ENCODE measurements around the gene MYBPC2.
A peak's percentile ranks its signal among the peaks of the same experiment; 100 is the strongest.

Gene MYBPC2

GRCh38 chr19:50410109-50410508 is 22.6 kb upstream of the MYBPC2 start:
- no peak for DNase-seq (ENCODE audit: low spot score)

GRCh38 chr19:50412419-50412818 is 20.3 kb upstream of the MYBPC2 start:
- no peak for DNase-seq (ENCODE audit: low spot score)

GRCh38 chr19:50413096-50413495 is 19.6 kb upstream of the MYBPC2 start:
- DNase-seq (ENCODE audit: low spot score), result no peak

- no peak for DNase-seq (ENCODE audit: low spot score)
Measured at GRCh38 chr19:50413531-50413930, 19.2 kb upstream of the MYBPC2 start.

- peak; percentile 78 for DNase-seq (ENCODE audit: low spot score)
Measured at GRCh38 chr19:50414864-50415660, 17.6 kb upstream of the MYBPC2 start.

GRCh38 chr19:50415661-50416033 is 17.0 kb upstream of the MYBPC2 start:
- no peak for DNase-seq (ENCODE audit: low spot score)

GRCh38 chr19:50416034-50416977 is 16.4 kb upstream of the MYBPC2 start:
- DNase-seq (ENCODE audit: low spot score), result no peak

- no peak for DNase-seq (ENCODE audit: low spot score)
Measured at GRCh38 chr19:50417111-50418081, 15.3 kb upstream of the MYBPC2 start.

- no peak for DNase-seq (ENCODE audit: low spot score)
Measured at GRCh38 chr19:50418176-50419021, 14.3 kb upstream of the MYBPC2 start, which contains the start of gene SPIB. Gene SPIB, plus strand, starts transcription at chr19:50418938. Its CDS starts 25 bp downstream, at chr19:50418963.

- no peak for DNase-seq (ENCODE audit: low spot score)
Measured at GRCh38 chr19:50419022-50419579, 13.6 kb upstream of the MYBPC2 start.

GRCh38 chr19:50419580-50420035 is 13.1 kb upstream of the MYBPC2 start:
- no peak for DNase-seq (ENCODE audit: low spot score)

GRCh38 chr19:50420127-50420526 is 12.6 kb upstream of the MYBPC2 start:
- no peak for DNase-seq (ENCODE audit: low spot score)

- DNase-seq (ENCODE audit: low spot score), result no peak
Measured at GRCh38 chr19:50420808-50421207, 11.9 kb upstream of the MYBPC2 start.

- DNase-seq (ENCODE audit: low spot score), result no peak
Measured at GRCh38 chr19:50422397-50423278, 10.1 kb upstream of the MYBPC2 start.

- DNase-seq (ENCODE audit: low spot score), result no peak
Measured at GRCh38 chr19:50423279-50424113, 9.2 kb upstream of the MYBPC2 start.

- no peak for DNase-seq (ENCODE audit: low spot score)
Measured at GRCh38 chr19:50425581-50425980, 7.1 kb upstream of the MYBPC2 start.

- no peak for DNase-seq (ENCODE audit: low spot score)
Measured at GRCh38 chr19:50427318-50427925, 5.3 kb upstream of the MYBPC2 start.

- DNase-seq (ENCODE audit: low spot score), result no peak
Measured at GRCh38 chr19:50427997-50428425, 4.7 kb upstream of the MYBPC2 start.

Measured in hematopoietic multipotent progenitor cell treated with erythropoietin and hydrocortisone succinate and interleukin-3 and kit ligand, for 15 days (in vitro differentiated cells).